CD14-positive monocyte (primary cell): ENCODE data around the gene CD28. TPM values are rescaled to one million over a fixed set of nuclear protein-coding genes. Genes with fewer than 3 reads are reported as not detected.

ENCODE experiments used
- DNase-seq, 3 donors: peaks; one replicate each; pipeline ENCODE4 v3.0.0-alpha.2; 2011 to 2022
- H2AFZ ChIP-seq: 2 replicates; pipeline ENCODE4 v1.6.0; 2012; ENCODE audit warnings: mild to moderate bottlenecking, low read depth, low read length, inconsistent platforms; ENCODE audit not compliant: insufficient read depth, poor library complexity, severe bottlenecking
- H3K27ac ChIP-seq, 2 donors: 1 replicate in 1 of 2; 2 replicates in 1 of 2; pipeline ENCODE4 v1.5.1; 2012 to 2013; ENCODE audit warnings: low read length in 2 of 2, control low read depth in 1 of 2, inconsistent platforms in 1 of 2, low read depth in 1 of 2, mild to moderate bottlenecking in 1 of 2
- H3K27me3 ChIP-seq, 2 donors: one replicate each; pipeline versions ENCODE4 v1.6.0 to v1.6.1; 2011 to 2013; ENCODE audit warnings: low read length in 2 of 2; ENCODE audit not compliant: control insufficient read depth in 2 of 2, insufficient read depth in 2 of 2
- H3K36me3 ChIP-seq, 2 donors: replicated peaks in 1 of 2; 1 replicate in 1 of 2; 2 replicates in 1 of 2; pipeline versions ENCODE4 v1.5.1 to v1.6.1; 2012 to 2013; ENCODE audit warnings: low read length in 2 of 2, control low read depth in 1 of 2, inconsistent platforms in 1 of 2, mild to moderate bottlenecking in 1 of 2; ENCODE audit not compliant: insufficient read depth in 2 of 2, control insufficient read depth in 1 of 2
- H3K4me1 ChIP-seq, 2 donors: 1 replicate in 1 of 2; 2 replicates in 1 of 2; pipeline versions ENCODE4 v1.5.1 to v1.6.1; 2012 to 2013; ENCODE audit warnings: low read length in 2 of 2, control low read depth in 1 of 2, inconsistent platforms in 1 of 2, mild to moderate bottlenecking in 1 of 2, moderate library complexity in 1 of 2; ENCODE audit not compliant: insufficient read depth in 2 of 2, control insufficient read depth in 1 of 2
- H3K4me2 ChIP-seq: replicated peaks from 2 replicates; pipeline ENCODE3; 2012; ENCODE audit warnings: low read length, moderate library complexity, mild to moderate bottlenecking; ENCODE audit not compliant: poor library complexity, severe bottlenecking; ENCODE audit errors: extremely low read depth
- H3K4me3 ChIP-seq, 3 experiments: fragments of 200-600 bp in 1 of 3; sonication (generic) in 1 of 3; replicated peaks in 1 of 3; 1 replicate in 2 of 3; 2 replicates in 1 of 3; pipeline ENCODE4 v1.5.1; 2011 to 2013; ENCODE audit warnings: low read length in 3 of 3, mild to moderate bottlenecking in 3 of 3, control low read depth in 2 of 3, low read depth in 2 of 3, inconsistent platforms in 1 of 3, moderate library complexity in 1 of 3
- H3K79me2 ChIP-seq: 2 replicates; pipeline ENCODE4 v1.6.0; 2012; ENCODE audit warnings: mild to moderate bottlenecking, control low read depth, inconsistent platforms, low read length, moderate library complexity; ENCODE audit not compliant: insufficient read depth
- H3K9ac ChIP-seq: 2 replicates; pipeline ENCODE4 v1.6.0; 2017; ENCODE audit warnings: low read length, mild to moderate bottlenecking; ENCODE audit not compliant: insufficient read depth, poor library complexity, severe bottlenecking
- H3K9me3 ChIP-seq, 2 donors: replicated peaks in 1 of 2; 1 replicate in 1 of 2; 2 replicates in 1 of 2; pipeline versions ENCODE4 v1.5.1 to v1.6.1; 2012 to 2013; ENCODE audit warnings: low read length in 2 of 2, control low read depth in 1 of 2; ENCODE audit not compliant: control insufficient read depth in 1 of 2, insufficient read depth in 1 of 2
- H4K20me1 ChIP-seq: 2 replicates; pipeline ENCODE4 v1.6.0; 2012; ENCODE audit warnings: mild to moderate bottlenecking, low read length, control low read depth, moderate library complexity; ENCODE audit not compliant: insufficient read depth
- H3K27ac Mint-ChIP-seq, 7 donors: one replicate each; pipeline ENCODE4 v1.8.0; 2020; ENCODE audit warnings: mild to moderate bottlenecking in 7 of 7, mixed read lengths in 7 of 7, moderate library complexity in 6 of 7, inconsistent platforms in 2 of 7
- H3K27me3 Mint-ChIP-seq, 3 donors: one replicate each; pipeline ENCODE4 v1.8.0; 2021 to 2022; ENCODE audit warnings: low read depth in 3 of 3, mild to moderate bottlenecking in 3 of 3, mixed read lengths in 3 of 3, moderate library complexity in 3 of 3, inconsistent platforms in 1 of 3
- H3K36me3 Mint-ChIP-seq, 2 donors: one replicate each; pipeline ENCODE4 v1.8.0; 2020; ENCODE audit warnings: mixed read lengths in 2 of 2, inconsistent platforms in 1 of 2, mild to moderate bottlenecking in 1 of 2
- H3K4me1 Mint-ChIP-seq: one replicate; pipeline ENCODE4 v1.8.0; 2020; ENCODE audit warnings: mild to moderate bottlenecking, mixed read lengths
- H3K4me3 Mint-ChIP-seq, 2 donors: one replicate each; pipeline ENCODE4 v1.8.0; 2020; ENCODE audit warnings: mild to moderate bottlenecking in 2 of 2, mixed read lengths in 2 of 2, moderate library complexity in 1 of 2
- H3K9me3 Mint-ChIP-seq, 7 donors: one replicate each; pipeline ENCODE4 v1.8.0; 2020 to 2022; ENCODE audit warnings: mixed read lengths in 7 of 7, mild to moderate bottlenecking in 6 of 7, moderate library complexity in 6 of 7, inconsistent platforms in 2 of 7
- WGBS: methylation state at CpG from one replicate; pipeline ENCODE4 v1.1.5; 2013; ENCODE audit warnings: missing lambda C conversion rate; ENCODE audit not compliant: insufficient coverage; 5-methylcytosine and 5-hydroxymethylcytosine counted together
- intact Hi-C, 2 donors: fragments of 100-400 bp; cut with micrococcal nuclease; formaldehyde crosslinking; loops; one replicate each; pipeline versions ENCODE4 v1.15.0 to v1.15.1; 2023
- polyA plus RNA-seq, 3 donors: library from polyadenylated mRNA; depleted of rRNA in 1 of 3; unstranded in 2 of 3; stranded (reverse) in 1 of 3; fragments of 300-500 nt in 2 of 3; fragments of >200 nt in 1 of 3; fragmentation: Illumina TruSeq in 2 of 3; gene quantifications; 1 replicate in 2 of 3; 2 replicates in 1 of 3; pipeline ENCODE4 v1.2.3, GENCODE V29; 2012 to 2021
- TF ChIP-seq, protein P1 (sequence below): fragments of 200-600 bp; IDR thresholded peaks from one replicate; pipeline ENCODE4 v1.8.0; 2022; ENCODE audit warnings: antibody characterized with exemption, mild to moderate bottlenecking

The CD28 gene
- polyA plus RNA-seq, 3 donors, result 0.09 to 0.21 TPM; not detected in 1

DNA sequence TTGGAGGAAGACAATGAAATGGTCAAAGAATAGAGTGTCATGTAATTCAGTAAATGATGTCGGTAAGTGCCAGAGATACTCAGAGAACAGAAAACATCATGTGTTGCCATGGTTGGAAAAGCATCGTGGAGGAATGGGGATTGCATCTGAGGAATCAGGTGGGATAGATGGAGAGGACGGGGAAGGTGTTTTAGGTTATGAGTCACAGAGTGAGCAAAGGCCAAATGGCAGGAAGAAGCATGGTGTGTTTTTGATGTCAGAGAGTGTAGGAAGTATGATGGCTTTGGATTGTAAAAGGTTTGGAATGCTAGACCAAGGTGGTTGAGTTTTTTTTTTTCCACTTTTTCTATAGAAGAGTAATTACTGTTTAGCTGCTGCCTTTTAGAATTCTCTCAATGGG is 27.5 kb upstream of the CD28 start:
- no peak overlapping the region for H3K4me3 Mint-ChIP-seq

DNA sequence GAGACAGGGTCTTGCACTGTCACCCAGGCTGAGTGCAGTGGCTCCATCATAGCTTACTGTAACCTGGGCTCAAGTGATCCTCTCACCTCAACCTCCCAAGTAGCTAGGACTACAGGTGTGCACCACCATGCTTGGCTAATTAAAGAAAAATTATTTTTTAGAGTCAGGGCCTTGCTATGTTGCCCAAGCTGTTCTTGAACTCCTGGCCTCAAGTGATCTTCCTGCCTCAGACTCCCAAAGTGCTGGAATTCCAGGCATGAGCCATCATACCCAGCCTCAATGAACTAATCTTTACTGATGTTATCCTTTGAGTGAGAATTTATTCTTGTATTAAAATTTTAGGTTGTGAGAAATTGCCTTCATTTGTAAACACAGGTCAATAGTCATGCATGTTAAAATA is 27.0 kb upstream of the CD28 start:
- Histone ChIP-seq H3K4me3 (no peak overlapping the region), H3K27ac (no peak overlapping the region), H3K36me3 (no peaks in the 10 kb centered on the region), H3K9ac (no peak overlapping the region), H3K79me2 (no peaks in the 10 kb centered on the region), H4K20me1 (no peaks in the 10 kb centered on the region), H2AFZ (no peak overlapping the region), H3K4me2 (no peak overlapping the region), H3K4me1 (peaks cover 26 to 30% of the 10 kb centered on the region in 2 donors), H3K27me3 (no peaks in the 10 kb centered on the region), H3K9me3 (no peaks in the 10 kb centered on the region)
- Mint-ChIP-seq H3K36me3 (no peaks in the 10 kb centered on the region), H3K27me3 (peaks cover 0 to 2% (median 0%) of the 10 kb centered on the region in 3 donors), H3K9me3 (peaks cover 0 to 2% (median 0%) of the 10 kb centered on the region in 7 donors), H3K4me3 (no peak overlapping the region), H3K27ac (no peak overlapping the region), H3K4me1 (peaks cover 36% of the 10 kb centered on the region)
- TF ChIP-seq, protein P1, sequence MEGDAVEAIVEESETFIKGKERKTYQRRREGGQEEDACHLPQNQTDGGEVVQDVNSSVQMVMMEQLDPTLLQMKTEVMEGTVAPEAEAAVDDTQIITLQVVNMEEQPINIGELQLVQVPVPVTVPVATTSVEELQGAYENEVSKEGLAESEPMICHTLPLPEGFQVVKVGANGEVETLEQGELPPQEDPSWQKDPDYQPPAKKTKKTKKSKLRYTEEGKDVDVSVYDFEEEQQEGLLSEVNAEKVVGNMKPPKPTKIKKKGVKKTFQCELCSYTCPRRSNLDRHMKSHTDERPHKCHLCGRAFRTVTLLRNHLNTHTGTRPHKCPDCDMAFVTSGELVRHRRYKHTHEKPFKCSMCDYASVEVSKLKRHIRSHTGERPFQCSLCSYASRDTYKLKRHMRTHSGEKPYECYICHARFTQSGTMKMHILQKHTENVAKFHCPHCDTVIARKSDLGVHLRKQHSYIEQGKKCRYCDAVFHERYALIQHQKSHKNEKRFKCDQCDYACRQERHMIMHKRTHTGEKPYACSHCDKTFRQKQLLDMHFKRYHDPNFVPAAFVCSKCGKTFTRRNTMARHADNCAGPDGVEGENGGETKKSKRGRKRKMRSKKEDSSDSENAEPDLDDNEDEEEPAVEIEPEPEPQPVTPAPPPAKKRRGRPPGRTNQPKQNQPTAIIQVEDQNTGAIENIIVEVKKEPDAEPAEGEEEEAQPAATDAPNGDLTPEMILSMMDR, result no peak
- intact Hi-C loops, result no loop called here
- DNase-seq, result no peak

More for the DNA sequence above, 27.5 kb upstream of the CD28 start:
- Mint-ChIP-seq H3K27ac (no peak overlapping the region), H3K9me3 (peaks cover 0 to 2% (median 0%) of the 10 kb centered on the region in 7 donors), H3K27me3 (peaks cover 0 to 2% (median 0%) of the 10 kb centered on the region in 3 donors), H3K36me3 (no peaks in the 10 kb centered on the region), H3K4me1 (peaks cover 36% of the 10 kb centered on the region)
- H3K4me1 ChIP-seq, result peaks cover 26 to 30% of the 10 kb centered on the region in 2 donors
- H3K36me3 ChIP-seq, result no peaks in the 10 kb centered on the region
- no peaks in the 10 kb centered on the region for H4K20me1 ChIP-seq
- H3K27me3 ChIP-seq, result no peaks in the 10 kb centered on the region
- H3K27ac ChIP-seq, result no peak overlapping the region
- no peak overlapping the region for H3K4me2 ChIP-seq
- no peaks in the 10 kb centered on the region for H3K79me2 ChIP-seq
- intact Hi-C loops, result no loop called here
- no peak overlapping the region for H3K4me3 ChIP-seq
- TF ChIP-seq, protein P1, result no peak
- no peak overlapping the region for H2AFZ ChIP-seq
- no peak for DNase-seq
- H3K9me3 ChIP-seq, result no peaks in the 10 kb centered on the region
- 98% methylated on average over 3 of the region's 3 CpGs for WGBS
- no peak overlapping the region for H3K9ac ChIP-seq
